Mesothelial cell of epicardium (in vitro differentiated cells): ENCODE measurements around the gene ADGRL3. TPM values are rescaled to one million over a fixed set of nuclear protein-coding genes. Genes with fewer than 3 reads are reported as not detected.
A peak's percentile ranks its signal among the peaks of the same experiment; 100 is the strongest.

Experiments
- DNase-seq, 2 experiments: peaks; one replicate each; pipeline ENCODE4 v3.0.0; 2021; ENCODE audit warnings: low spot score in 2 of 2; ENCODE audit not compliant: unreplicated experiment in 2 of 2
- H3K27ac Mint-ChIP-seq: 2 replicates; pipeline ENCODE4 v1.8.0; 2021; ENCODE audit warnings: mixed read lengths
- H3K27me3 Mint-ChIP-seq: 2 replicates; pipeline ENCODE4 v1.8.0; 2021; ENCODE audit warnings: low read depth, mixed read lengths
- H3K36me3 Mint-ChIP-seq: 2 replicates; pipeline ENCODE4 v1.8.0; 2021; ENCODE audit warnings: mixed read lengths
- H3K4me1 Mint-ChIP-seq: 2 replicates; pipeline ENCODE4 v1.8.0; 2021; ENCODE audit warnings: mixed read lengths
- H3K4me3 Mint-ChIP-seq: 2 replicates; pipeline ENCODE4 v1.8.0; 2021; ENCODE audit warnings: mild to moderate bottlenecking, moderate library complexity, mixed read lengths
- H3K9me3 Mint-ChIP-seq: 2 replicates; pipeline ENCODE4 v1.8.0; 2021; ENCODE audit warnings: mixed read lengths
- total RNA-seq: library from RNA; stranded (reverse); gene quantifications from 3 replicates; pipeline ENCODE4 v1.2.1, GENCODE V29; 2021
- TF ChIP-seq, protein P1 (sequence below): fragments of 200-600 bp; sonication (generic); IDR thresholded peaks from one replicate; pipeline ENCODE4 v1.5.0; 2021; ENCODE audit warnings: antibody characterized with exemption; ENCODE audit not compliant: unreplicated experiment

The ADGRL3 gene
- total RNA-seq, 1 donor from 2014 or later = 68.3 TPM

DNA sequence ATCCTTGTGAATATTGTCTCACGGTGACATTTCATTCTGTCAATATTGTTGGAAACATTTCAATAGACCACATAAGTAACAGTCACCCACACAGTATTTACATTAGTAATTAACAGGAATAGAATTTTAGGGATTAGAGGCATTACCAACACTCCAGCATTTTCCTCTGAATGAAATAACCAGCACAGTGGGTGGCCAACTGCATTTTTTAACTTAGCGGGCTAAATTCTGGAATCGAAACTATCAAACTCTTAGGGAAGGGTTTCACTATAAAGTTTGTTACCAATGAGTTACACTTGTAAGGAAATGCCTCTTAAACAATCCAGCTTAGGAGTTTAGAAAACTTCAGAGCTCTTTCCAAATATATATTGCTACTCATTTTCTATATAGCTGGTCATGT is 403.0 kb downstream of the ADGRL3 start:
- TF ChIP-seq, protein P1, sequence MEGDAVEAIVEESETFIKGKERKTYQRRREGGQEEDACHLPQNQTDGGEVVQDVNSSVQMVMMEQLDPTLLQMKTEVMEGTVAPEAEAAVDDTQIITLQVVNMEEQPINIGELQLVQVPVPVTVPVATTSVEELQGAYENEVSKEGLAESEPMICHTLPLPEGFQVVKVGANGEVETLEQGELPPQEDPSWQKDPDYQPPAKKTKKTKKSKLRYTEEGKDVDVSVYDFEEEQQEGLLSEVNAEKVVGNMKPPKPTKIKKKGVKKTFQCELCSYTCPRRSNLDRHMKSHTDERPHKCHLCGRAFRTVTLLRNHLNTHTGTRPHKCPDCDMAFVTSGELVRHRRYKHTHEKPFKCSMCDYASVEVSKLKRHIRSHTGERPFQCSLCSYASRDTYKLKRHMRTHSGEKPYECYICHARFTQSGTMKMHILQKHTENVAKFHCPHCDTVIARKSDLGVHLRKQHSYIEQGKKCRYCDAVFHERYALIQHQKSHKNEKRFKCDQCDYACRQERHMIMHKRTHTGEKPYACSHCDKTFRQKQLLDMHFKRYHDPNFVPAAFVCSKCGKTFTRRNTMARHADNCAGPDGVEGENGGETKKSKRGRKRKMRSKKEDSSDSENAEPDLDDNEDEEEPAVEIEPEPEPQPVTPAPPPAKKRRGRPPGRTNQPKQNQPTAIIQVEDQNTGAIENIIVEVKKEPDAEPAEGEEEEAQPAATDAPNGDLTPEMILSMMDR = no peak
- no peaks in the 10 kb centered on the region for H3K27me3 Mint-ChIP-seq
- H3K4me3 Mint-ChIP-seq = no peak overlapping the region
- no peak for DNase-seq
- peaks cover 7% of the 10 kb centered on the region for H3K9me3 Mint-ChIP-seq
- H3K27ac Mint-ChIP-seq = no peak overlapping the region
- peaks cover 10% of the 10 kb centered on the region for H3K36me3 Mint-ChIP-seq
- H3K4me1 Mint-ChIP-seq = peaks cover 5% of the 10 kb centered on the region

DNA sequence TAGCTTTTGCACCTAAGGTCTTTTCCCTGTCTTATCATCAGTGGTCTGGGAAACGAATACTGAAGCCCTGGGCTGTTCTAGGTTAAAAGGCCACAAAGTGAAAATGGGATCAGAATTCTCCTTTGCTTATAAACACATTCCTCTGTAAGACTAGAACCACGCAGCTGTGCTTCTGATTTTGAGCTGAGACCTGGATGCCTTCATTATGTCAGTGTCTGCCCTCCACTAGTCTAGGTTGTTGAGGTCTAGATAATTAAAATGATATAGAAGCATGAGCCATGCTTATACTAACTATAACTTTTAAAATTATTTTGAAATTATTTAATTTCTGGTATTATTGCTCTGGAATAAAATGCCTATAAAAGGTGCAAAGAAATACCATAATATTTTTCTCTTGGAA is 403.9 kb downstream of the ADGRL3 start:
- DNase-seq = no peak
- Mint-ChIP-seq H3K27ac (no peak overlapping the region), H3K4me1 (peaks cover 10% of the 10 kb centered on the region), H3K4me3 (no peak overlapping the region), H3K9me3 (peaks cover 7% of the 10 kb centered on the region), H3K36me3 (peaks cover 8% of the 10 kb centered on the region), H3K27me3 (no peaks in the 10 kb centered on the region)
- TF ChIP-seq, protein P1 = no peak

DNA sequence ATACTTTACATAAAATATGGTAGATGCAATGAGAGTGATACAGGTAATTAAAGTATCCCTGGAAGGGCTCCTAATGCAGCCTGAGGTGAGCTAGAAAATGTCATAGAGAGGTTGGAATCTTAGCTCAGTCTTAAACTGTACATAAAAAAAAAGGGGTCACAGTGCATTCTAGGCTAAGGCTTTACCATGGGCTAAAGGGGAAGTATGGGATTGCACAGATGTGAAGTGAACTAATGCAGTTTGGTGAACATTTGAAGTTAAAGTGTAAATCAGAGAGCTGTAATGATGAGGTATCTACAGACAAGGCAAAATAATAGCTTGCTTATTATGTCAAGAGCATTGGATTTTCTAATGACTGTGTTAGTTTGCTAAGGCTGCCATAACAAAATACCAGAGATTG is 405.9 kb downstream of the ADGRL3 start:
- TF ChIP-seq, protein P1 = no peak
- no peaks in the 10 kb centered on the region for H3K27me3 Mint-ChIP-seq
- H3K4me1 Mint-ChIP-seq = peaks cover 15% of the 10 kb centered on the region
- no peak overlapping the region for H3K4me3 Mint-ChIP-seq
- no peak overlapping the region for H3K27ac Mint-ChIP-seq
- no peak for DNase-seq
- H3K9me3 Mint-ChIP-seq = peaks cover 10% of the 10 kb centered on the region
- H3K36me3 Mint-ChIP-seq = peaks cover 6% of the 10 kb centered on the region

DNA sequence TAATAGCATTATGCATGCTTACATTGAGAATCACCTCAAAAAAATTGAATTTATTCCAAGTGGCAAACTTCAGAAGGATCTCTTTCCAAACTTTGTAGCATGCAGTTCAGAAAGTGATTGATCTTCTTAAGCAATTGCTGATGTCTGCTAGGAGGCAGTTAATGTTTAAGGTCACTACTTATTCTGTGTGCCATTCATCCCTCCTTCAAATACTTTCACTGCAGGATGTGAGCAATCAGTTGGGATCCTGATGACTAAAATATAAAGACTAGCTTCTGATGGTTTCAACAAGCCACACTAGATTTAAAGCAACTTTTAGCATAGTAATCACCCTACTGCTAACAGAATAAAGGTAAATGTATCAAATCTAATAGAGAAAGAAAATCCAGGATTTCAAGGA is 414.1 kb downstream of the ADGRL3 start:
- no peak overlapping the region for H3K4me3 Mint-ChIP-seq

DNA sequence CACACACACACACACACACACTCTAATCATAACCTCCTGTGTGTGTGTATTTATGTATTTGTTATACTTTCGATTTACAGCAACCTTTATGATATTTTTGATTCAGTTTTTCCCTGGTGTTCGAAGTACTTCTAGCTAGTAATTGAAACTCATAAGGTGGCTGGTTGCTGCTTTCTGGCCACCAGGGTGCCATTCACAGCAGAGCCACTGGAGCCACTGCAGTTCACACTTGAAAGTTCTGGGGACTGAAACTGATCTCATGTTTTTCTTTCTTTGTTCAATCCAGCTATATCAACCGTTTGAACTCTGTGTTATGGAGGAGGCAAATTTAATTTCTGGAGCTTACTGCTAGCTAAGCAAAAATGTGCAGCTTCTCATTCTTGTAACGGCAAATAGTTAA is 419.4 kb downstream of the ADGRL3 start:
- no peak for DNase-seq
- Mint-ChIP-seq H3K4me1 (peaks cover 26% of the 10 kb centered on the region), H3K27me3 (no peaks in the 10 kb centered on the region), H3K4me3 (no peak overlapping the region), H3K36me3 (peaks cover 8% of the 10 kb centered on the region), H3K9me3 (peaks cover 16% of the 10 kb centered on the region), H3K27ac (peak overlapping the region; percentile 75)
- TF ChIP-seq, protein P1 = no peak

More for the DNA sequence above, 414.1 kb downstream of the ADGRL3 start:
- Mint-ChIP-seq H3K36me3 (peaks cover 3% of the 10 kb centered on the region), H3K9me3 (peaks cover 8% of the 10 kb centered on the region), H3K27ac (peak overlapping the region; percentile 12), H3K4me1 (peaks cover 28% of the 10 kb centered on the region), H3K27me3 (no peaks in the 10 kb centered on the region)
- TF ChIP-seq, protein P1 = no peak
- DNase-seq = no peak

DNA sequence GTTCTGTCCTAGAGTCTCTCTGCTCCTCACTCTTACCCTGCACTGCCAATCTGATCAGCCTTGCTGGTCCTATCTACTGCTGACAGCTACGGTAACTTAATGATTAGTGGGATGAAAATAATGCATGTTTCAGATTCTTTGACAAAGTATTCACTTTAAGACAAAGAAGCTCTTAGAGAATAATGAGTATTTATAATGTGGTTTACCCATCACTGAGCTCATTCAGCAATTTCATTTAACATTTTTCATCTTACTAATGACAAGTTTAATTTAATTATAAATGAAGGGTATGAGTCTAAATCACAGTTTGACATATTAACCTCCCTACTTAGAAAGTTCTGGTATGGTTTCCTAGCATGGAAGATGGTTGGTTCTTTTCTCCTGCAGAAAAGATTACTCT is 428.2 kb downstream of the ADGRL3 start:
- Mint-ChIP-seq H3K9me3 (peaks cover 29% of the 10 kb centered on the region), H3K4me1 (no peaks in the 10 kb centered on the region), H3K36me3 (peaks cover 21% of the 10 kb centered on the region), H3K4me3 (no peak overlapping the region), H3K27me3 (no peaks in the 10 kb centered on the region), H3K27ac (no peak overlapping the region)
- no peak for DNase-seq
- TF ChIP-seq, protein P1 = no peak
